HEK293 (cell line): ENCODE measurements around the gene NRL.
"Not testable (repeated sequence)": the region's sequence is repeated elsewhere in the genome, so short reads cannot be mapped to it uniquely, and the experiment has no call there.

ENCODE experiments used
- CTCF ChIA-PET: fragments of 350-600 bp; formaldehyde crosslinking; extraction: SDS; loops from one replicate; lab custom pipeline; 2021; ENCODE audit warnings: antibody characterized with exemption; lab: Yijun Ruan, JAX
- POLR2A ChIA-PET: fragments of 300-600 bp; formaldehyde crosslinking; extraction: SDS; loops from one replicate; lab custom pipeline; 2020; ENCODE audit warnings: antibody characterized with exemption, inconsistent platforms; lab: Yijun Ruan, JAX
- H3K27ac ChIP-seq: fragments of 200-500 bp; sonication (Bioruptor generic); 2 replicates; pipeline ENCODE4 v1.5.1; 2014; ENCODE audit warnings: low read depth, low read length, control low read depth, inconsistent platforms; ENCODE audit errors: extremely low read depth
- H3K36me3 ChIP-seq, 2 experiments: fragments of 200-500 bp in 1 of 2; sonication (Bioruptor generic) in 1 of 2; 1 replicate in 1 of 2; 2 replicates in 1 of 2; pipeline ENCODE4 v1.5.1; 2014 to 2017; ENCODE audit warnings: inconsistent platforms in 2 of 2, low read length in 2 of 2; ENCODE audit not compliant: control insufficient read depth in 2 of 2, insufficient read depth in 1 of 2
- H3K4me1 ChIP-seq: fragments of 200-500 bp; sonication (Bioruptor generic); 2 replicates; pipeline ENCODE4 v1.5.1; 2014; ENCODE audit warnings: mild to moderate bottlenecking, low read length, inconsistent platforms; ENCODE audit not compliant: control insufficient read depth, insufficient read depth
- H3K4me3 ChIP-seq: 2 replicates; pipeline ENCODE4 v1.5.1; 2011; ENCODE audit warnings: low read depth, mild to moderate bottlenecking, control low read depth, low read length, moderate library complexity
- H3K9me3 ChIP-seq: fragments of 200-500 bp; sonication (Bioruptor generic); 2 replicates; pipeline ENCODE4 v1.5.1; 2014; ENCODE audit warnings: low read depth, low read length, inconsistent platforms; ENCODE audit not compliant: control insufficient read depth, insufficient read depth
- GLIS1 ChIP-seq: fragments of 450-650 bp; formaldehyde crosslinking; IDR thresholded peaks from 2 replicates; pipeline ENCODE4 v1.5.1; 2016; ENCODE audit warnings: missing biosample characterization, missing genetic modification characterization
- SCRT1 ChIP-seq: fragments of 450-650 bp; formaldehyde crosslinking; IDR thresholded peaks from 2 replicates; pipeline ENCODE4 v1.5.1; 2016; ENCODE audit warnings: missing biosample characterization, missing genetic modification characterization, borderline replicate concordance
- SCRT2 ChIP-seq: fragments of 450-650 bp; formaldehyde crosslinking; IDR thresholded peaks from 2 replicates; pipeline ENCODE4 v1.5.1; 2016; ENCODE audit warnings: missing biosample characterization, missing genetic modification characterization
- ZNF146 ChIP-seq: fragments of 450-650 bp; formaldehyde crosslinking; IDR thresholded peaks from 2 replicates; pipeline ENCODE4 v1.5.1; 2016; ENCODE audit warnings: missing biosample characterization, missing genetic modification characterization
- ZNF394 ChIP-seq: fragments of 450-650 bp; formaldehyde crosslinking; IDR thresholded peaks from 2 replicates; pipeline ENCODE4 v1.5.1; 2016; ENCODE audit warnings: missing biosample characterization, missing genetic modification characterization, mild to moderate bottlenecking, moderate library complexity, borderline replicate concordance
- ZNF510 ChIP-seq: fragments of 450-650 bp; formaldehyde crosslinking; IDR thresholded peaks from 2 replicates; pipeline ENCODE4 v1.5.1; 2018; ENCODE audit warnings: mild to moderate bottlenecking, missing genetic modification characterization, missing biosample characterization; ENCODE audit not compliant: insufficient replicate concordance
- ZNF513 ChIP-seq: fragments of 450-650 bp; IDR thresholded peaks from 2 replicates; pipeline ENCODE4 v1.5.1; 2018; ENCODE audit warnings: missing biosample characterization, missing genetic modification characterization
- ZNF621 ChIP-seq: fragments of 450-650 bp; formaldehyde crosslinking; IDR thresholded peaks from 2 replicates; pipeline ENCODE4 v1.5.1; 2017; ENCODE audit warnings: missing biosample characterization, missing genetic modification characterization
- ZNF670 ChIP-seq: fragments of 450-650 bp; formaldehyde crosslinking; IDR thresholded peaks from 2 replicates; pipeline ENCODE4 v1.5.1; 2016; ENCODE audit warnings: missing biosample characterization, missing genetic modification characterization, low read depth
- ZNF791 ChIP-seq: fragments of 450-650 bp; formaldehyde crosslinking; IDR thresholded peaks from 2 replicates; pipeline ENCODE4 v1.5.1; 2016; ENCODE audit warnings: missing biosample characterization, missing genetic modification characterization
- TF ChIP-seq, protein P1 (sequence below): fragments of 450-650 bp; formaldehyde crosslinking; IDR thresholded peaks from 2 replicates; pipeline ENCODE4 v1.5.1; 2017; ENCODE audit warnings: missing biosample characterization, missing genetic modification characterization

Gene NRL

DNA sequence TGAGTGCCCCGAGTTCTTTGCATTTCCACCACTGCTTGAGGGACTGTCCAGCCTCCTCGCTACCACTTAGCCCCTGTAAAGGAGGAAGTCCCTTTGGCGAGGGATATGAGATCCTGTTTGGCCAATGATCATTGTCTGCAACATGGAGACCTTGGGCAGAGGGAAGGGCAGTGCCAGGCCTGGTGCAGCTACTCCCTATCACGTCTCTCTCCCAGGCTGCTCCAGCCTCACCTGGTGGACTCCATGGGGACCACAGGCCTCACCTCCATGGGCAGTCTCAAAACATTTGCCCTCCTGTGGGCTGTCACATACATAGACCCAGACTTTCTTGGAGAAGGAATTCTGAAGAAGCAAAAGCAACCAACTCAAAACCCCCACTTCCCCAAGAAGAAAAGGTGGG, 79.0 kb downstream of the NRL start:
- H3K4me1 ChIP-seq, H3K9me3 ChIP-seq, H3K36me3 ChIP-seq, CTCF ChIA-PET: not testable (repeated sequence)
- POLR2A ChIA-PET, result interaction anchor here (0.7 to 1.2 kb wide), 3 partner anchors 46 to 160 kb away, joined by 3 to 4 read pairs (median 3); partner anchors contain the start of gene TM9SF1
- peak overlapping the region; percentile 58 for H3K4me3 ChIP-seq
- peak overlapping the region; percentile 80; the same call in 1 of the 2 replicates for H3K27ac ChIP-seq
- peak; percentile 34; the same call in 1 of the 2 replicates for TF ChIP-seq ZNF394 (tag by site-specific recombination)

GRCh38 chr14:24032727-24033418, 81.9 kb downstream of the NRL start:
- ChIA-PET CTCF (interaction anchor here (0.7 to 1.7 kb wide), 3 partner anchors 25 to 264 kb away, joined by 3 to 6 read pairs (median 5); no protein-coding TSS in a partner anchor), POLR2A (interaction anchor here (0.7 kb wide), 1 partner anchor 82 kb away, joined by 3 read pairs; no protein-coding TSS in a partner anchor)
- H3K9me3 ChIP-seq, result no peaks in the 10 kb centered on the region

DNA sequence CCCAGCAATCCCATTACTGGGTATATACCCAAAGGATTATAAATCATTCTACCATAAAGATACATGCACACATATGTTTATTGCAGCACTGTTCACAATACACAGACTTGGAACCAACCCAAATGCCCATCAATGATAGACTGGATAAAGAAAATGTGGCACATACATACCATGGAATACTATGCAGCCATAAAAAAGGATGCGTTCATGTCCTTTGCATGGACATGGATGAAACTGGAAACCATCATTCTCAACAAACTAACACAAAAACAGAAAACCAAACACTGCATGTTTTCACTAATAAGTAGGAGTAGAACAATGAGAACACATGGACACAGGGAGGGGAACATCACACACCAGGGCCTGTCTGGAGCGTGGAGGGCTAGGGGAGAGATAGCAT, 83.4 kb downstream of the NRL start:
- peak; percentile 79 for TF ChIP-seq ZNF146 (tag by site-specific recombination)
- POLR2A ChIA-PET, H3K4me3 ChIP-seq, H3K9me3 ChIP-seq, H3K4me1 ChIP-seq, H3K36me3 ChIP-seq, H3K27ac ChIP-seq: not testable (repeated sequence)
- CTCF ChIA-PET, result interaction anchor here (0.7 kb wide), 1 partner anchor 323 kb away, joined by 3 read pairs; no protein-coding TSS in a partner anchor

More at GRCh38 chr14:24032727-24033418, 81.9 kb downstream of the NRL start:
- H3K36me3 ChIP-seq, result no peaks in the 10 kb centered on the region
- TF ChIP-seq ZNF510 (tag by site-specific recombination) (no peak), ZNF621 (tag by site-specific recombination) (no peak), GLIS1 (tag by site-specific recombination) (peak; percentile 72), ZNF791 (tag by site-specific recombination) (no peak), ZNF670 (no peak), ZNF513 (tag by site-specific recombination) (no peak)
- TF ChIP-seq, protein P1, sequence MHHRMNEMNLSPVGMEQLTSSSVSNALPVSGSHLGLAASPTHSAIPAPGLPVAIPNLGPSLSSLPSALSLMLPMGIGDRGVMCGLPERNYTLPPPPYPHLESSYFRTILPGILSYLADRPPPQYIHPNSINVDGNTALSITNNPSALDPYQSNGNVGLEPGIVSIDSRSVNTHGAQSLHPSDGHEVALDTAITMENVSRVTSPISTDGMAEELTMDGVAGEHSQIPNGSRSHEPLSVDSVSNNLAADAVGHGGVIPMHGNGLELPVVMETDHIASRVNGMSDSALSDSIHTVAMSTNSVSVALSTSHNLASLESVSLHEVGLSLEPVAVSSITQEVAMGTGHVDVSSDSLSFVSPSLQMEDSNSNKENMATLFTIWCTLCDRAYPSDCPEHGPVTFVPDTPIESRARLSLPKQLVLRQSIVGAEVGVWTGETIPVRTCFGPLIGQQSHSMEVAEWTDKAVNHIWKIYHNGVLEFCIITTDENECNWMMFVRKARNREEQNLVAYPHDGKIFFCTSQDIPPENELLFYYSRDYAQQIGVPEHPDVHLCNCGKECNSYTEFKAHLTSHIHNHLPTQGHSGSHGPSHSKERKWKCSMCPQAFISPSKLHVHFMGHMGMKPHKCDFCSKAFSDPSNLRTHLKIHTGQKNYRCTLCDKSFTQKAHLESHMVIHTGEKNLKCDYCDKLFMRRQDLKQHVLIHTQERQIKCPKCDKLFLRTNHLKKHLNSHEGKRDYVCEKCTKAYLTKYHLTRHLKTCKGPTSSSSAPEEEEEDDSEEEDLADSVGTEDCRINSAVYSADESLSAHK (tag by site-specific recombination), result no peak
- TF ChIP-seq, all 188 proteins: peak for 1
- Histone ChIP-seq H3K4me3 (no peak overlapping the region), H3K27ac (no peak overlapping the region), H3K4me1 (no peaks in the 10 kb centered on the region)

DNA sequence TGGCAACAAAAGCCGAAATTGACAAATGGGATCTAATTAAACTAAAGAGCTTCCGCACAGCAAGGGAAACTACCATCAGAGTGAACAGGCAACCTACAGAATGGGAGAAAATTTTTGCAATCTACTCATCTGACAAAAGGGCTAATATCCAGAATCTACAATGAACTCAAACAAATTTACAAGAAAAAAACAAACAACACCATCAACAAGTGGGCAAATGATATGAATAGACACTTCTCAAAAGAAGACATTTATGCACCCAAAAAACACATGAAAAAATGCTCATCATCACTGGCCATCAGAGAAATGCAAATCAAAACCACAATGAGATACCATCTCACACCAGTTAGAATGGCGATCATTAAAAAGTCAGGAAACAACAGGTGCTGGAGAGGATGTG, 85.1 kb downstream of the NRL start:
- H3K36me3 ChIP-seq, H3K27ac ChIP-seq, H3K4me1 ChIP-seq, POLR2A ChIA-PET, H3K4me3 ChIP-seq, CTCF ChIA-PET, H3K9me3 ChIP-seq: not testable (repeated sequence)
- TF ChIP-seq SCRT2 (tag by site-specific recombination) (peak; percentile 74), SCRT1 (0 out of 2 replicates have a peak, but pooled peaks have one; percentile 26)
